Measurements from ENCODE around the gene TBC1D17. TPM values are rescaled to one million over a fixed set of nuclear protein-coding genes. Genes with fewer than 3 reads are reported as not detected.

Gene TBC1D17
- total RNA-seq, 1 donor = 21.4 TPM

DNA sequence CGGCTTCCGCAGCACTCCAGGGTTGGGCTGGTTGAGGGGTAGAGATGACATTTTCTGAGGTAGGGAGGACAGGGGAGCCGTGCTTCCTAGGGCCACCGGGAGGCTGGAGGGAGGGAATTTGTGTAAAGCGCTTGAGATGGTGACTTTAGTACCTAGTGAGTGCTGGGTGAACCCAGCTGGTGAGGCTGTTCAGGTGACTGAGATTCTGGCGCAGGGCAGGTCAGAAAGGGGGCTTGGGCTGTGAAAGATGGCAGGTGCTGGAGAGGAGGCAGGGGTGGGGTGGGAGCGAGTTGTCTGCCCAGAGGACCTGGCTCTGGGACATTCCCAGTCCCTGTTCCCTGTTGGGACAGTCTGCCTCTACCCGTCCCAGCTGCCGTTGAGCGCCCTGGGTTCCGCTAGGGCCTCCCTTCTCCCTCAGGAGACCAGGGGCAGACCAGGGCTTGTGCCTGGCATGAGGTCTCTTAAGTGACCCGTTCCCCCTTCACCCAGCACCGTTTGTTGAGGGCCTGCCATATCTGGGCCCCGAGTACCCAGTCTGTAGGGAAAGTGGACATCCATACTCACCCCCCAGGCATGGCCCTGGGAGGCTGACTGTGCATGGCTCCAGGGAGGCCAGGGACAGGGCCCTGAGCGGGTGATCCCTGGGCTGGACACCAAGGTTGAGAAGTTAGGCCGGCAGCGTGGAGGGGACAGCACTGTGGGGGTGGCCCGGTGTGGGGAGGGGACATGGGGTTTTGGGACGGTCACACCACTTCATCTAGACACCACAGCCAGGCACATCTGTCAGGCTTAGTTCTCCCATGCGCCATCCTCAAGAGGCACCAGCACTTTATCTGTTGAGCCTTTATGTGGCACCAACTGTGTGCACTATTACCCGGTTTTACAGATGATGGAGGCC lies 21.6 kb upstream of the TBC1D17 start:
- no peak overlapping the region for H3K4me3 ChIP-seq (ENCODE audit: insufficient read depth, low read length)
- H3K79me2 ChIP-seq (ENCODE audit: insufficient read depth, low read length) = peaks cover 36% of the 10 kb centered on the region
- H3K27ac ChIP-seq (ENCODE audit: low read depth, low read length) = no peak overlapping the region
- H3K4me2 ChIP-seq (ENCODE audit: insufficient read depth, low read length) = no peak overlapping the region
- peaks cover 43% of the 10 kb centered on the region for H3K36me3 ChIP-seq (ENCODE audit: insufficient read depth, low read length)
- H3K27me3 ChIP-seq (ENCODE audit: insufficient read depth, low read length) = no peaks in the 10 kb centered on the region
- no peak for DNase-seq (ENCODE audit: insufficient read length, low spot score, missing footprints)
- H2AFZ ChIP-seq (ENCODE audit: low read length) = no peak overlapping the region
- peaks cover 39% of the 10 kb centered on the region for H4K20me1 ChIP-seq (ENCODE audit: insufficient read depth, low read length)
- TF ChIP-seq, protein P1, sequence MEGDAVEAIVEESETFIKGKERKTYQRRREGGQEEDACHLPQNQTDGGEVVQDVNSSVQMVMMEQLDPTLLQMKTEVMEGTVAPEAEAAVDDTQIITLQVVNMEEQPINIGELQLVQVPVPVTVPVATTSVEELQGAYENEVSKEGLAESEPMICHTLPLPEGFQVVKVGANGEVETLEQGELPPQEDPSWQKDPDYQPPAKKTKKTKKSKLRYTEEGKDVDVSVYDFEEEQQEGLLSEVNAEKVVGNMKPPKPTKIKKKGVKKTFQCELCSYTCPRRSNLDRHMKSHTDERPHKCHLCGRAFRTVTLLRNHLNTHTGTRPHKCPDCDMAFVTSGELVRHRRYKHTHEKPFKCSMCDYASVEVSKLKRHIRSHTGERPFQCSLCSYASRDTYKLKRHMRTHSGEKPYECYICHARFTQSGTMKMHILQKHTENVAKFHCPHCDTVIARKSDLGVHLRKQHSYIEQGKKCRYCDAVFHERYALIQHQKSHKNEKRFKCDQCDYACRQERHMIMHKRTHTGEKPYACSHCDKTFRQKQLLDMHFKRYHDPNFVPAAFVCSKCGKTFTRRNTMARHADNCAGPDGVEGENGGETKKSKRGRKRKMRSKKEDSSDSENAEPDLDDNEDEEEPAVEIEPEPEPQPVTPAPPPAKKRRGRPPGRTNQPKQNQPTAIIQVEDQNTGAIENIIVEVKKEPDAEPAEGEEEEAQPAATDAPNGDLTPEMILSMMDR (IDR thresholded peaks at IDR 0.05; ENCODE audit: extremely low read depth, low read depth, low read length) = no peak
- H3K4me1 ChIP-seq (ENCODE audit: insufficient read depth, low read length) = peaks cover 34% of the 10 kb centered on the region
- H3K9me3 ChIP-seq (ENCODE audit: low read depth, low read length) = no peaks in the 10 kb centered on the region

DNA sequence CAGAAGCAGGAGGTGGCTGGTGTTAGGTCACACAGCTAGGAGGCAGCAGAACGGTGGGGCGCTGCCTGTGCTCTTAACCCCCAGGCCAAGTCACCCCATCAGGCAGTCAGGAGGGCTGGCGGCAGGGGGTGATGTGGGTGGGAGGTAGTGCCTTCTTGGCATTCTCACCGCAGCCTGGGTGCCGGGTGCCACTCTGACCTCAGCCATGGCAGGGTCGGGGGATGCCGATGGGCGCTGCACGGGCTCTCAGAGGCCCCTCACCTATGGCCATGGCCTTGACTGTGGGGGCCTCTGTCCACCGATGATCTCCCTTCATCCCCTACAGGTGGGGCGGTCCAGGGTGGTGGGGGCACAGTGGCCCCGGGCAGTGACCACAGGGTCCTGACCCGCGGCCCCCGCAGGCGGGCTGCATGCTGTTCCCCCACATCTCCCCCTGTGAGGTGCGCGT lies 20.9 kb upstream of the TBC1D17 start:
- H3K4me3 ChIP-seq (ENCODE audit: insufficient read depth, low read length) = no peak overlapping the region
- peaks cover 40% of the 10 kb centered on the region for H4K20me1 ChIP-seq (ENCODE audit: insufficient read depth, low read length)
- H3K79me2 ChIP-seq (ENCODE audit: insufficient read depth, low read length) = peaks cover 36% of the 10 kb centered on the region
- no peak overlapping the region for H2AFZ ChIP-seq (ENCODE audit: low read length)
- H3K9me3 ChIP-seq (ENCODE audit: low read depth, low read length) = no peaks in the 10 kb centered on the region
- H3K27me3 ChIP-seq (ENCODE audit: insufficient read depth, low read length) = no peaks in the 10 kb centered on the region
- no peak overlapping the region for H3K4me2 ChIP-seq (ENCODE audit: insufficient read depth, low read length)
- H3K36me3 ChIP-seq (ENCODE audit: insufficient read depth, low read length) = peaks cover 46% of the 10 kb centered on the region
- TF ChIP-seq, protein P1 (IDR thresholded peaks at IDR 0.05; ENCODE audit: extremely low read depth, low read depth, low read length) = no peak
- peaks cover 34% of the 10 kb centered on the region for H3K4me1 ChIP-seq (ENCODE audit: insufficient read depth, low read length)
- no peak for DNase-seq (ENCODE audit: insufficient read length, low spot score, missing footprints)
- no peak overlapping the region for H3K27ac ChIP-seq (ENCODE audit: low read depth, low read length)

DNA sequence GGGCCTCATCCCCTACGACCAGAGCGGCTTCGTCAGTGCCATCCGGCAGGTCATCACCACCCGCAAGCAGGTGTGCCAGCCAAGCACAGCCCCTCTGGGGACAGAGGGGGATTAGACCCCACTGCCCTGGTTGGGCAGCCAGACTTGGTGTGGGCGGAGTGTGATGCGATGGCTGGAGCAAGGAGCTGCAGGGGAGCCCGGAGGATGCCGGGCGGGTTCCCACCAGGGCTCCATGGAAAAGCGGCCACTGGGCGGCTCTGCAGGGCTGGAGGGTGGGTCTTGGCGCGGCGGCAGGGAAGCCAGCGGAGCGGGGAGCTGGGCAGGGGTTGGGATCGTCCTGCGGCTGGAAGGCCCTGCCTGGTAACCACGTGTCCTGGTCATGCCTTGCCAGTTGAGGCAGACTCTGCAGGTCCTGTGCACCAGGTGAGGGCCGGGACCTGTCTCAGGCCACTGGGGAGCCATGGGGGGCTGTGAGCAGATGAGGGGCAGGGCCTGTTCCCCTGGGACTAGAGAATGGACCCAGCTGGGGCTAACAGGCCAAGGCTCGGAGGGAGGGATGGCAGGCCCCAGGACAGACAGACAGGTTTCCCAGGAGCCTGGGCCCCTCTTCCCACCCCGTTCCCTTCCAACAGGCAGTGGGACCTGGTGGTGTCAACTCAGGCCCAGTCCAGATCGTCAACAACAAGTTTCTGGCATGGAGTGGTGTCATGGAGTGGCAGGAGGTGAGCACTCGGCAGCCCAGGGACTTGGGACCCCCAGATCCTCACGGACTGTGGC lies 20.3 kb upstream of the TBC1D17 start:
- peaks cover 46% of the 10 kb centered on the region for H3K36me3 ChIP-seq (ENCODE audit: insufficient read depth, low read length)
- no peak overlapping the region for H3K27ac ChIP-seq (ENCODE audit: low read depth, low read length)
- H3K27me3 ChIP-seq (ENCODE audit: insufficient read depth, low read length) = no peaks in the 10 kb centered on the region
- H2AFZ ChIP-seq (ENCODE audit: low read length) = no peak overlapping the region
- peaks cover 29% of the 10 kb centered on the region for H3K79me2 ChIP-seq (ENCODE audit: insufficient read depth, low read length)
- peaks cover 35% of the 10 kb centered on the region for H4K20me1 ChIP-seq (ENCODE audit: insufficient read depth, low read length)
- no peak for DNase-seq (ENCODE audit: insufficient read length, low spot score, missing footprints)
- H3K4me2 ChIP-seq (ENCODE audit: insufficient read depth, low read length) = no peak overlapping the region
- H3K4me1 ChIP-seq (ENCODE audit: insufficient read depth, low read length) = peaks cover 30% of the 10 kb centered on the region
- no peaks in the 10 kb centered on the region for H3K9me3 ChIP-seq (ENCODE audit: low read depth, low read length)
- no peak overlapping the region for H3K4me3 ChIP-seq (ENCODE audit: insufficient read depth, low read length)
- TF ChIP-seq, protein P1 (IDR thresholded peaks at IDR 0.05; ENCODE audit: extremely low read depth, low read depth, low read length) = no peak

DNA sequence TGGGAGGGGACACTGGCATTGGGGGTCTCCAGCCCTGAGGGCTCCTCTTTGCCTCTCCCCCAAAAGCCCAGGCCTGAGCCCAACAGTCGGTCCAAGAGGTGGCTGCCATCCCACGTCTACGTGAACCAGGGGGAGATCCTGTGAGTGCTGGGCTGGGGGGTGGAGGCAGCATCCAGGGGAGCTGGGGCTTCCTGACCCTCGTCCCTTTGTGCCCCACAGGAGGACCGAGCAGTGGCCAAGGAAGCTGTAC lies 19.7 kb upstream of the TBC1D17 start:
- Histone ChIP-seq H3K4me3 (ENCODE audit: insufficient read depth, low read length) (no peak overlapping the region), H3K9me3 (ENCODE audit: low read depth, low read length) (no peaks in the 10 kb centered on the region), H3K27me3 (ENCODE audit: insufficient read depth, low read length) (no peaks in the 10 kb centered on the region), H3K4me2 (ENCODE audit: insufficient read depth, low read length) (no peak overlapping the region), H3K36me3 (ENCODE audit: insufficient read depth, low read length) (peaks cover 50% of the 10 kb centered on the region), H3K79me2 (ENCODE audit: insufficient read depth, low read length) (peaks cover 24% of the 10 kb centered on the region), H3K4me1 (ENCODE audit: insufficient read depth, low read length) (peaks cover 25% of the 10 kb centered on the region), H3K27ac (ENCODE audit: low read depth, low read length) (no peak overlapping the region), H4K20me1 (ENCODE audit: insufficient read depth, low read length) (peaks cover 30% of the 10 kb centered on the region), H2AFZ (ENCODE audit: low read length) (no peak overlapping the region)
- DNase-seq (ENCODE audit: insufficient read length, low spot score, missing footprints) = no peak
- TF ChIP-seq, protein P1 (IDR thresholded peaks at IDR 0.05; ENCODE audit: extremely low read depth, low read depth, low read length) = no peak

Data from osteoblast (primary cell).